GM19455 (cell line): Measurements from ENCODE around the gene HMGCR.
"Not testable (repeated sequence)": the region's sequence is repeated elsewhere in the genome, so short reads cannot be mapped to it uniquely, and the experiment has no call there.

Experiments
- ATAC-seq: cut with Tn5 transposase; IDR thresholded peaks from one replicate; pipeline ENCODE4 v1.9.1; 2021; ENCODE audit not compliant: unreplicated experiment

HMGCR gene

GRCh38 chr5:75336615-75337336, at the start of gene HMGCR:
Gene HMGCR (plus strand): TSS chr5:75337220. CDS start chr5:75342606, 5,386 bp downstream.
- peak; percentile 99 for ATAC-seq

- not testable (repeated sequence) for ATAC-seq
Measured at GRCh38 chr5:75291844-75292243, 45.2 kb upstream of the HMGCR start.

- ATAC-seq = no peak
Measured at GRCh38 chr5:75300084-75300483, 36.9 kb upstream of the HMGCR start.

GRCh38 chr5:75303419-75303818, 33.6 kb upstream of the HMGCR start:
- ATAC-seq = no peak

GRCh38 chr5:75304486-75304885, 32.5 kb upstream of the HMGCR start:
- ATAC-seq = not testable (repeated sequence)

- ATAC-seq = no peak
Measured at GRCh38 chr5:75306746-75307145, 30.3 kb upstream of the HMGCR start.

- ATAC-seq = no peak
Measured at GRCh38 chr5:75310212-75310611, 26.8 kb upstream of the HMGCR start.

- not testable (repeated sequence) for ATAC-seq
Measured at GRCh38 chr5:75319148-75319547, 17.9 kb upstream of the HMGCR start.

GRCh38 chr5:75319638-75320037, 17.4 kb upstream of the HMGCR start:
- no peak for ATAC-seq

- ATAC-seq = no peak
Measured at GRCh38 chr5:75320371-75320770, 16.6 kb upstream of the HMGCR start.

GRCh38 chr5:75322066-75322465, 15.0 kb upstream of the HMGCR start:
- ATAC-seq = no peak

GRCh38 chr5:75324791-75325190, 12.2 kb upstream of the HMGCR start:
- ATAC-seq = no peak

- no peak for ATAC-seq
Measured at GRCh38 chr5:75325242-75325641, 11.8 kb upstream of the HMGCR start.

- no peak for ATAC-seq
Measured at GRCh38 chr5:75330404-75330803, 6.6 kb upstream of the HMGCR start.

GRCh38 chr5:75331095-75332090, 5.6 kb upstream of the HMGCR start:
- no peak for ATAC-seq

GRCh38 chr5:75333759-75334158, 3.3 kb upstream of the HMGCR start:
- not testable (repeated sequence) for ATAC-seq

GRCh38 chr5:75334413-75334812, 2.6 kb upstream of the HMGCR start:
- ATAC-seq = not testable (repeated sequence)

- ATAC-seq = no peak
Measured at GRCh38 chr5:75335486-75335885, 1.5 kb upstream of the HMGCR start.

GRCh38 chr5:75335952-75336614, 937 bp upstream of the HMGCR start:
- peak; percentile 1 for ATAC-seq

GRCh38 chr5:75337366-75338021, 474 bp downstream of the HMGCR start:
- ATAC-seq = peak; percentile 3

GRCh38 chr5:75338408-75338807, 1.4 kb downstream of the HMGCR start:
- no peak for ATAC-seq
